DOHH2 (cell line): ENCODE results near the gene MGST1.

Experiments used
- EZH2phosphoT487 ChIP-seq: fragments of 200-600 bp; sonication (generic); IDR thresholded peaks from 2 replicates; pipeline ENCODE4 v1.6.1; 2017; ENCODE audit warnings: borderline replicate concordance, mild to moderate bottlenecking, antibody characterized with exemption, low read length, moderate library complexity, mixed read lengths
- TF ChIP-seq, protein P1 (sequence below): fragments of 200-600 bp; sonication (generic); IDR thresholded peaks from one replicate; pipeline ENCODE4 v1.5.1; 2014; ENCODE audit warnings: antibody characterized with exemption, mild to moderate bottlenecking, low read depth, low read length; ENCODE audit not compliant: poor library complexity, severe bottlenecking

- TF ChIP-seq, protein P1, sequence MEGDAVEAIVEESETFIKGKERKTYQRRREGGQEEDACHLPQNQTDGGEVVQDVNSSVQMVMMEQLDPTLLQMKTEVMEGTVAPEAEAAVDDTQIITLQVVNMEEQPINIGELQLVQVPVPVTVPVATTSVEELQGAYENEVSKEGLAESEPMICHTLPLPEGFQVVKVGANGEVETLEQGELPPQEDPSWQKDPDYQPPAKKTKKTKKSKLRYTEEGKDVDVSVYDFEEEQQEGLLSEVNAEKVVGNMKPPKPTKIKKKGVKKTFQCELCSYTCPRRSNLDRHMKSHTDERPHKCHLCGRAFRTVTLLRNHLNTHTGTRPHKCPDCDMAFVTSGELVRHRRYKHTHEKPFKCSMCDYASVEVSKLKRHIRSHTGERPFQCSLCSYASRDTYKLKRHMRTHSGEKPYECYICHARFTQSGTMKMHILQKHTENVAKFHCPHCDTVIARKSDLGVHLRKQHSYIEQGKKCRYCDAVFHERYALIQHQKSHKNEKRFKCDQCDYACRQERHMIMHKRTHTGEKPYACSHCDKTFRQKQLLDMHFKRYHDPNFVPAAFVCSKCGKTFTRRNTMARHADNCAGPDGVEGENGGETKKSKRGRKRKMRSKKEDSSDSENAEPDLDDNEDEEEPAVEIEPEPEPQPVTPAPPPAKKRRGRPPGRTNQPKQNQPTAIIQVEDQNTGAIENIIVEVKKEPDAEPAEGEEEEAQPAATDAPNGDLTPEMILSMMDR = no peak
- no peak for TF ChIP-seq EZH2phosphoT487
Observed at GRCh38 chr12:16310934-16311333, 36.5 kb upstream of the MGST1 start.
